Activated CD4-positive, alpha-beta memory T cell treated with anti-CD3 and anti-CD28 coated beads for 36 hours (primary cell): ENCODE data around the gene XRN2. TPM values are rescaled to one million over a fixed set of nuclear protein-coding genes. Genes with fewer than 3 reads are reported as not detected.

Source experiments
- CTCF ChIA-PET: fragments of 350-600 bp; sonication (Branson Sonifier 250); formaldehyde crosslinking; loops from one replicate; lab custom pipeline; 2021; ENCODE audit warnings: antibody characterized with exemption, inconsistent platforms; lab: Charles Lee
- POLR2A ChIA-PET: fragments of 350-600 bp; sonication (Branson Sonifier 250); formaldehyde crosslinking; loops from one replicate; lab custom pipeline; 2021; ENCODE audit warnings: antibody characterized with exemption; lab: Charles Lee
- DNase-seq: peaks from one replicate; pipeline ENCODE4 v3.0.0-alpha.2; 2020
- H3K27ac Mint-ChIP-seq: one replicate; pipeline ENCODE4 v1.8.0; 2021; ENCODE audit warnings: mixed read lengths
- H3K27me3 Mint-ChIP-seq: one replicate; pipeline ENCODE4 v1.8.0; 2021; ENCODE audit warnings: mixed read lengths
- H3K36me3 Mint-ChIP-seq: one replicate; pipeline ENCODE4 v1.8.0; 2021; ENCODE audit warnings: mixed read lengths
- H3K4me1 Mint-ChIP-seq: one replicate; pipeline ENCODE4 v1.8.0; 2021; ENCODE audit warnings: low read depth, mixed read lengths
- H3K4me3 Mint-ChIP-seq: one replicate; pipeline ENCODE4 v1.8.0; 2021; ENCODE audit warnings: mild to moderate bottlenecking, mixed read lengths
- H3K9me3 Mint-ChIP-seq: one replicate; pipeline ENCODE4 v1.8.0; 2021; ENCODE audit warnings: mixed read lengths
- intact Hi-C: fragments of 100-400 bp; cut with micrococcal nuclease; formaldehyde crosslinking; loops from one replicate; pipeline ENCODE4 v1.15.1; 2023
- total RNA-seq, 2 experiments: library from RNA; stranded (reverse); gene quantifications; one replicate each; pipeline ENCODE4 v1.2.3, GENCODE V29; 2021

The XRN2 gene
- total RNA-seq, 2 experiments from 2014 or later = 91.0 to 94.4 TPM

- Mint-ChIP-seq H3K9me3 (peaks cover 10% of the 10 kb centered on the region), H3K27ac (peak overlapping the region; percentile 65), H3K36me3 (peaks cover 26% of the 10 kb centered on the region), H3K4me3 (no peak overlapping the region), H3K27me3 (no peaks in the 10 kb centered on the region), H3K4me1 (peaks cover 61% of the 10 kb centered on the region)
- intact Hi-C loops = loop anchor here (1.0 to 10.0 kb wide), 2 partner anchors 22 to 90 kb away; partner anchors contain the start of gene XRN2
- DNase-seq = no peak
- ChIA-PET CTCF (interaction anchor here (1.6 kb wide), 1 partner anchor 90 kb away, joined by 8 read pairs; no protein-coding TSS in a partner anchor), POLR2A (interaction anchor here (1.2 kb wide), 1 partner anchor 22 kb away, joined by 4 read pairs; no protein-coding TSS in a partner anchor)
Observed at GRCh38 chr20:21325296-21325695, 22.2 kb downstream of the XRN2 start.

GRCh38 chr20:21326700-21327099 is 23.6 kb downstream of the XRN2 start:
- CTCF ChIA-PET = interaction anchor here (1.4 to 1.5 kb wide), 2 partner anchors 91 to 179 kb away, joined by 7 to 11 read pairs; no protein-coding TSS in a partner anchor
- H3K9me3 Mint-ChIP-seq = peaks cover 3% of the 10 kb centered on the region
- intact Hi-C loops = loop anchor here (10.0 kb wide), 1 partner anchor 92 kb away; no protein-coding TSS in a partner anchor
- no peak overlapping the region for H3K27ac Mint-ChIP-seq
- H3K4me3 Mint-ChIP-seq = no peak overlapping the region
- H3K27me3 Mint-ChIP-seq = no peaks in the 10 kb centered on the region
- H3K4me1 Mint-ChIP-seq = peaks cover 52% of the 10 kb centered on the region
- POLR2A ChIA-PET = no interaction called here
- H3K36me3 Mint-ChIP-seq = peaks cover 23% of the 10 kb centered on the region
- no peak for DNase-seq

DNA sequence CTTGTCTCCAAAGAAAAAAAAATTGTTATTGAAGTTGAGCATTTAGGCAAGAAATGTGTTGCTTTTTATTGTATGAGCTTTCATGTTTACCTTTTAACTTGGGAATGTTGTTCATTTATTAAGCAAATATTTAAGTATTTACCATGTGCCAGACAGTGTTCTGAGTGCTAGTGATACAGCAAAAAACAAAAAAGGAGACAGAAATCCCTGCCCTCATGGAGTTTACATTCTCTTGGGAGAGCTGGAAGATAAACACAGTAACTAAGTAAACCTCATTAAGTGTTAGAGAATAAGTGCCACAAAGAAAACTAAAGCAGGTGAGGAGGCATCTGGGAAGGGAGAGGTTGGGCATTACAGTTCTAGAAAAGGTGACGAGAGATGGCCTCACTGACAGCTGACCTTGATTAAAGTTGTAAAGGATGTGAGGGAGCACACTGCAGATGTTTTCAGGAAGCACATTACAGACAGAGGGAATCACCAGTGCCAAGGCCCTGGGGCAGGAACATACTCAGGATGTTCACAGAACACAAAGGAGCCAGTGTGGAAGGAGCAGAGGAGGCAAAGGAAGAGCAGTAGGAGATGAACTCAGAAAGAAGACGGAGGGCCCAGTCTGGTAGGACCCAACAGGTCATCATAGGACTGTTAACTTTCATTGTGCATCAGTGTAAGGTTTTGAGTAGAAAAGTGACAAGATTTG is 33.5 kb downstream of the XRN2 start:
- Mint-ChIP-seq H3K36me3 (peaks cover 64% of the 10 kb centered on the region), H3K27me3 (no peaks in the 10 kb centered on the region), H3K9me3 (no peaks in the 10 kb centered on the region), H3K4me1 (no peaks in the 10 kb centered on the region), H3K4me3 (no peak overlapping the region), H3K27ac (no peak overlapping the region)
- no peak for DNase-seq
- ChIA-PET CTCF (no interaction called here), POLR2A (no interaction called here)
- intact Hi-C loops = no loop called here

GRCh38 chr20:21338291-21338690 is 35.2 kb downstream of the XRN2 start:
- ChIA-PET POLR2A (no interaction called here), CTCF (interaction anchor here (2.6 kb wide), 1 partner anchor 103 kb away, joined by 9 read pairs; no protein-coding TSS in a partner anchor)
- Mint-ChIP-seq H3K27ac (no peak overlapping the region), H3K4me3 (no peak overlapping the region), H3K27me3 (no peaks in the 10 kb centered on the region), H3K36me3 (peaks cover 58% of the 10 kb centered on the region), H3K9me3 (no peaks in the 10 kb centered on the region), H3K4me1 (no peaks in the 10 kb centered on the region)
- intact Hi-C loops = no loop called here
- no peak for DNase-seq

GRCh38 chr20:21339499-21339898 is 36.4 kb downstream of the XRN2 start:
- H3K27me3 Mint-ChIP-seq = no peaks in the 10 kb centered on the region
- DNase-seq = no peak
- intact Hi-C loops = no loop called here
- no peaks in the 10 kb centered on the region for H3K9me3 Mint-ChIP-seq
- H3K36me3 Mint-ChIP-seq = peaks cover 54% of the 10 kb centered on the region
- no peaks in the 10 kb centered on the region for H3K4me1 Mint-ChIP-seq
- H3K4me3 Mint-ChIP-seq = no peak overlapping the region
- no peak overlapping the region for H3K27ac Mint-ChIP-seq
- ChIA-PET POLR2A (no interaction called here), CTCF (interaction anchor here (2.6 kb wide), 1 partner anchor 104 kb away, joined by 9 read pairs; no protein-coding TSS in a partner anchor)

GRCh38 chr20:21340991-21341697 is 38.0 kb downstream of the XRN2 start:
- Mint-ChIP-seq H3K27me3 (no peaks in the 10 kb centered on the region), H3K36me3 (peaks cover 42% of the 10 kb centered on the region), H3K27ac (no peak overlapping the region), H3K4me3 (no peak overlapping the region), H3K4me1 (no peaks in the 10 kb centered on the region), H3K9me3 (no peaks in the 10 kb centered on the region)
- ChIA-PET CTCF (interaction anchor here (0.7 to 2.6 kb wide), 3 partner anchors 14 to 106 kb away, joined by 3 to 9 read pairs (median 4); no protein-coding TSS in a partner anchor), POLR2A (no interaction called here)
- intact Hi-C loops = no loop called here
- no peak for DNase-seq

GRCh38 chr20:21342656-21343345 is 39.7 kb downstream of the XRN2 start:
- no peaks in the 10 kb centered on the region for H3K27me3 Mint-ChIP-seq
- intact Hi-C loops = no loop called here
- no peak overlapping the region for H3K27ac Mint-ChIP-seq
- POLR2A ChIA-PET = no interaction called here
- peaks cover 36% of the 10 kb centered on the region for H3K36me3 Mint-ChIP-seq
- no peak overlapping the region for H3K4me3 Mint-ChIP-seq
- CTCF ChIA-PET = interaction anchor here (1.5 to 2.5 kb wide), 2 partner anchors 15 to 107 kb away, joined by 3 to 19 read pairs; no protein-coding TSS in a partner anchor
- no peaks in the 10 kb centered on the region for H3K4me1 Mint-ChIP-seq
- no peaks in the 10 kb centered on the region for H3K9me3 Mint-ChIP-seq
- no peak for DNase-seq

DNA sequence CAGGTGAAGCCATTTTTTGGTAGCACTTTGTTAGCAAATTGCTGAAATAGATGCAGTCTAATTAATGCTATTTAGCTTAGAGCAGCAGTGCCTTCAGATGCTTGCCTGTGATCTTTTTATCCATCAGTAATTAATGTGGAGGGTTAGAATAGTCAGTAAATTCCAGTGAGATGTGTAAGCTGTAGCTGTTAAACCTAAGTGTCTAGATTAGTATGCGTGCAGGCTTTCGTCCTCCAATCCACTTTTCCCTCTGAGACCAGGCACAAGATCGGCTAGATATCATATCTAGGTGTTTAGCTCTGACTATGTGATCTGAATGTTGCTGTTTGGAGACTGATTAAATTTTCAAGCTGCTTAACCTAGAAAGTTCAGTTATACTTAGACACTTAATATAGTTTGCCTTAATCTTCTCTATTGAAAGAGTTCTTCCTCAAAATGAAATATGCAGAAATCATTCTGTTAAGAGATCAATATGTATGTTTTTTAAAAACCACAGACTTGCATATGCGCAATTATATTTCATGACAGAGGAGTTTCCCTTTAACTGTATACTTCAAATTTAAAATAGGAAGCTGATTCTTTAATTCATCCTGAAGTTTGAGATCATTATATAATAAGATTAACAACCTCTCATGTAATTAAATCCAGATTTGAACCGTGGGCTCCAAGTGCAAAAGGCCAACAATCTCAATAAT is 41.2 kb downstream of the XRN2 start:
- Mint-ChIP-seq H3K4me3 (no peak overlapping the region), H3K4me1 (no peaks in the 10 kb centered on the region), H3K9me3 (no peaks in the 10 kb centered on the region), H3K36me3 (peaks cover 46% of the 10 kb centered on the region), H3K27ac (no peak overlapping the region), H3K27me3 (no peaks in the 10 kb centered on the region)
- ChIA-PET CTCF (interaction anchor here (2.5 kb wide), 1 partner anchor 109 kb away, joined by 19 read pairs; no protein-coding TSS in a partner anchor), POLR2A (no interaction called here)
- DNase-seq = no peak
- intact Hi-C loops = no loop called here

DNA sequence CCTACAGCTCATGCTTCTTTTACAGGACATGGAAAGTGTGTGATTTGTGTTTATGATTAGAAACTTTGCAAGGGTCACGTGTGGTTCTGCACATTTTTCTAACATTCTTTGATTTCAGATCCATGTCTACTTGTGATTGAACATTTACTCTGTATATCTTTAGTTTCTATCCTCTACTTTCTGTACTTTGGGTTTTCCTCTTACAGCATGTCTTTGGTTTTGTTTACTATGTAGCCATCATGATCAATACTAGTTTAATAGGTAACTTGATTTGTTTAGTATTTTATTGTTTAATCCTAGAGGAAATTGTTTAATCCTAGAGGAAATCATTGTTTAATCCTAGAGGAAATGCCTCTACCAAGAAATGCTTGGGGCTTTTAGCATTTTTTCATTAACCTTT is 41.8 kb downstream of the XRN2 start:
- Mint-ChIP-seq H3K27me3 (no peaks in the 10 kb centered on the region), H3K4me3 (no peak overlapping the region), H3K27ac (no peak overlapping the region), H3K9me3 (no peaks in the 10 kb centered on the region), H3K4me1 (no peaks in the 10 kb centered on the region), H3K36me3 (peaks cover 44% of the 10 kb centered on the region)
- intact Hi-C loops = no loop called here
- ChIA-PET POLR2A (no interaction called here), CTCF (interaction anchor here (2.5 kb wide), 1 partner anchor 109 kb away, joined by 19 read pairs; no protein-coding TSS in a partner anchor)
- no peak for DNase-seq

DNA sequence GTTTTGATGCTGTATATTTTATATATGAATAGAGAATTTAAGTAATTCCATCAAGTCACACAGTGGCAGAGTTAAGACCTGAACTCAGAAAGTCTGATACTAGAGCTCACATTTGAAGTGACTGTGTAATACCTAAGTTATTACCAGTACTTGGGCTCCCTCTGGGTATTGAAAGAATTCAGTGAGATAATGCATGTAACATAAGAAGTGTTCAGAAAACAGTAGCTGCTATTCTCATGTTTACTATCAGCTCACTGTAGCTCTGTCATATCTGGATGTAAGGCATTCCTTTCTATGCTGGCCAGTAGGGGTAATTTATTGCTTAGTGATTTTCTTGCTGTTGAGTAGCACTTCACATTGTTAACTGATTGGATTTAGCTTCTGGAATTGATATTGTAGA is 49.6 kb downstream of the XRN2 start:
- Mint-ChIP-seq H3K9me3 (no peaks in the 10 kb centered on the region), H3K4me1 (no peaks in the 10 kb centered on the region)
- POLR2A ChIA-PET = interaction anchor here (1.3 kb wide), 1 partner anchor 49 kb away, joined by 5 read pairs; the partner anchor contains the start of gene XRN2

GRCh38 chr20:21353236-21353635 is 50.1 kb downstream of the XRN2 start:
- Mint-ChIP-seq H3K4me3 (no peak overlapping the region), H3K36me3 (peaks cover 18% of the 10 kb centered on the region), H3K27ac (no peak overlapping the region), H3K9me3 (no peaks in the 10 kb centered on the region), H3K27me3 (no peaks in the 10 kb centered on the region), H3K4me1 (no peaks in the 10 kb centered on the region)
- ChIA-PET POLR2A (interaction anchor here (1.3 kb wide), 1 partner anchor 50 kb away, joined by 5 read pairs; the partner anchor contains the start of gene XRN2), CTCF (interaction anchor here (1.3 to 2.7 kb wide), 2 partner anchors 117 to 153 kb away, joined by 4 to 16 read pairs; no protein-coding TSS in a partner anchor)
- intact Hi-C loops = no loop called here
- DNase-seq = no peak

More for the DNA sequence above, 49.6 kb downstream of the XRN2 start:
- no peak overlapping the region for H3K27ac Mint-ChIP-seq
- no peak overlapping the region for H3K4me3 Mint-ChIP-seq
- CTCF ChIA-PET = interaction anchor here (1.3 to 2.7 kb wide), 2 partner anchors 117 to 153 kb away, joined by 4 to 16 read pairs; no protein-coding TSS in a partner anchor
- peaks cover 22% of the 10 kb centered on the region for H3K36me3 Mint-ChIP-seq
- intact Hi-C loops = no loop called here
- DNase-seq = no peak
- H3K27me3 Mint-ChIP-seq = no peaks in the 10 kb centered on the region
